Vagina (tissue), 2 donors: ENCODE data around the gene CTBS. TPM values are rescaled to one million over a fixed set of nuclear protein-coding genes. Genes with fewer than 3 reads are reported as not detected.

Experiments
- DNase-seq, 2 donors: peaks; one replicate each; pipeline ENCODE4 v3.0.0-alpha.2; 2017; ENCODE audit errors: extremely low spot score in 2 of 2
- H3K27ac ChIP-seq: fragments of 200-600 bp; sonication (generic); one replicate; pipeline ENCODE4 v1.5.1; 2019
- H3K27me3 ChIP-seq: fragments of 200-600 bp; sonication (generic); one replicate; pipeline ENCODE4 v1.5.1; 2019
- H3K36me3 ChIP-seq, 2 donors: fragments of 200-600 bp; sonication (generic); one replicate each; pipeline ENCODE4 v1.5.1; 2017 to 2019
- H3K4me1 ChIP-seq: fragments of 200-600 bp; sonication (generic); one replicate; pipeline ENCODE4 v1.5.1; 2019
- H3K4me3 ChIP-seq, 2 donors: fragments of 200-600 bp; sonication (generic); 1 replicate in 1 of 2; 2 replicates in 1 of 2; pipeline ENCODE4 v1.5.1; 2016 to 2019
- H3K9me3 ChIP-seq: fragments of 200-600 bp; sonication (generic); one replicate; pipeline ENCODE4 v1.5.1; 2019
- POLR2A ChIP-seq, 2 donors: fragments of 450-650 bp; IDR thresholded peaks; one replicate each; pipeline ENCODE4 v1.6.1; 2017; ENCODE audit warnings: antibody characterized with exemption in 2 of 2, mild to moderate bottlenecking in 2 of 2, moderate library complexity in 2 of 2
- POLR2AphosphoS5 ChIP-seq, 2 donors: sonication (generic); formaldehyde crosslinking; IDR thresholded peaks; one replicate each; pipeline ENCODE4 v1.9.0; 2017; ENCODE audit warnings: antibody characterized with exemption in 2 of 2, mild to moderate bottlenecking in 2 of 2, low read depth in 1 of 2; ENCODE audit not compliant: insufficient read depth in 1 of 2
- intact Hi-C: fragments of 100-400 bp; cut with DNase I; formaldehyde crosslinking; loops from one replicate; pipeline ENCODE4 v1.15.1; 2023
- total RNA-seq: library from RNA; depleted of rRNA; stranded (reverse); fragments of >200 nt; gene quantifications from one replicate; pipeline ENCODE4 v1.2.3, GENCODE V29; 2016
- TF ChIP-seq, protein P1 (sequence below), 3 experiments: fragments of 450-650 bp in 2 of 3; fragments of 200-600 bp in 1 of 3; sonication (generic) in 1 of 3; IDR thresholded peaks; one replicate each; pipeline ENCODE4 v1.5.1; 2017 to 2019; ENCODE audit warnings: antibody characterized with exemption in 3 of 3, mild to moderate bottlenecking in 2 of 3, moderate library complexity in 2 of 3

Gene CTBS
- total RNA-seq, result 9.3 TPM

DNA sequence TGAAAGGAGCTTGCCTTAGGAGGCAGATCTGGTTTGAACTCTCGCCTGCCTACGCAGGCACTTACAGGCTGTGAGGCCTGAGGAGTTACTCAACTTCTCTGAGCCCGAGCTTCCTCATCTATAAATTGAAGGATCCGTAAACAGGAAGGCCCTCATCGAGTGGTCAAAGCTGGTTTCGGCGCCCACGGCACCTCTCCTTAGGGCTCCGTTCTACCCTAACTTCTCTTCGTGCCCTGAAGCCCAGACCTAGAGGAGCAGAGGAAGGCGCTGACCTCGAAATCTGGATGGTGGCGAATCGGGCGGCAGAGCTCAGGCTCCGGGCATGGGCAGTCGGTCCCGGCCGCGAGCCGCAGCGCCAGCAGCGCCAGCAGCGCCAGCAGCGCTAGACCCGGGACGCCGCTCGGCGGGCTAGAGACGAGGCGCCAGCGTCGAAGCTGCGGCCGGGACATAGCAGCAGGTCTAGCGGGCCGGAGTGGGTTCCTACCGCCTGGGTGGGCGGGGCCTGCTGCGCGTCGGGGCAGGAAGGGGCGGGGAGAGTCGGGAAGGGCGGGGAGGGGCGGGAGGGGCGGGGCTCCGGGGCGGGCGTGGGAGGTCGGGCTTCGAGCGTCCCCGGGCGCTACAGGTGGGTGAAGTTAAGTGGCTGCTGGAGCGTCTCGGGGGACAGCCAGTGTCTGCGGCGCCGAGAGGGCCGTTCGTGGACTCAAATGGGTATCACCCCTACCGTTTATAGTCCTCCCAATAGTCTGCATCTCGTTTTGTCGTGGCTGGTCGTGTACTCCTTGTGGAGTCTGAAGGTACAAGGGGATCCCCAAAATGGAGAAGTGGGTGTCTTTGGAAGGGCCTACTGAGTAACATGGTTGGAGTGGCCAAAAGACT is at the start of gene CTBS:
Gene CTBS (minus strand): TSS at position 474 of the 876 bp plus-strand sequence. CDS start 25 bp downstream, at position 449.
- TF ChIP-seq, protein P1, sequence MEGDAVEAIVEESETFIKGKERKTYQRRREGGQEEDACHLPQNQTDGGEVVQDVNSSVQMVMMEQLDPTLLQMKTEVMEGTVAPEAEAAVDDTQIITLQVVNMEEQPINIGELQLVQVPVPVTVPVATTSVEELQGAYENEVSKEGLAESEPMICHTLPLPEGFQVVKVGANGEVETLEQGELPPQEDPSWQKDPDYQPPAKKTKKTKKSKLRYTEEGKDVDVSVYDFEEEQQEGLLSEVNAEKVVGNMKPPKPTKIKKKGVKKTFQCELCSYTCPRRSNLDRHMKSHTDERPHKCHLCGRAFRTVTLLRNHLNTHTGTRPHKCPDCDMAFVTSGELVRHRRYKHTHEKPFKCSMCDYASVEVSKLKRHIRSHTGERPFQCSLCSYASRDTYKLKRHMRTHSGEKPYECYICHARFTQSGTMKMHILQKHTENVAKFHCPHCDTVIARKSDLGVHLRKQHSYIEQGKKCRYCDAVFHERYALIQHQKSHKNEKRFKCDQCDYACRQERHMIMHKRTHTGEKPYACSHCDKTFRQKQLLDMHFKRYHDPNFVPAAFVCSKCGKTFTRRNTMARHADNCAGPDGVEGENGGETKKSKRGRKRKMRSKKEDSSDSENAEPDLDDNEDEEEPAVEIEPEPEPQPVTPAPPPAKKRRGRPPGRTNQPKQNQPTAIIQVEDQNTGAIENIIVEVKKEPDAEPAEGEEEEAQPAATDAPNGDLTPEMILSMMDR (IDR thresholded peaks at IDR 0.05), result no peak
- peak in 1 of 2 donors; percentile 72 for TF ChIP-seq POLR2A (IDR thresholded peaks at IDR 0.05)
- peak in 1 of 2 donors; percentile 94 for TF ChIP-seq POLR2AphosphoS5 (IDR thresholded peaks at IDR 0.05; ENCODE audit: insufficient read depth in 1 of 2, low read depth in 1 of 2)
- intact Hi-C loops, result no loop called here
- H3K4me1 ChIP-seq, result peaks cover 30% of the 10 kb centered on the region
- DNase-seq, result no peak
- H3K27me3 ChIP-seq, result no peaks in the 10 kb centered on the region
- peak within 1 kb of the TSS; percentile 63 for H3K4me3 ChIP-seq
- no peaks in the 10 kb centered on the region for H3K36me3 ChIP-seq
- H3K27ac ChIP-seq, result peak within 1 kb of the TSS; percentile 96
- H3K9me3 ChIP-seq, result no peaks in the 10 kb centered on the region

DNA sequence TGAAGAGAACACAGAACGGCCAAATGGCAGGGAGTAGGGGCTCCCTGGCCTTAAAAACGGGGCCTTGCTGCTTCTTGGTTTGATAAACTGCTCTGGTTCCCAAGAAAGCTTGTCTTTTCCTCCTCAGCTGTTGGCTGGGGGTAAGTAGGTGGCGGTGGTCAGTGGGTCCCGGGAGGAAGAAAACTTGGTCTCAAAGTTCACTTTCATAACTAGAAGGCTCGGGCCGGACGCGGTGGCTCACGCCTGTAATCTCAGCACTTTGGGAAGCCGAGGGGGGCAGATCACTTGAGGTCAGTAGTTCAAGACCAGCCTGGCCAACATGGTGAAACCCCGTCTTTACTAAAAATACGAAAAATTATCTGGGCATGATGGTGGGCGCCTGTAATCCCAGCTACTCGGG is 47.3 kb upstream of the CTBS start:
- Histone ChIP-seq H3K4me1 (peaks cover 10% of the 10 kb centered on the region), H3K36me3 (no peaks in the 10 kb centered on the region), H3K4me3 (no peak overlapping the region), H3K9me3 (no peaks in the 10 kb centered on the region), H3K27me3 (no peaks in the 10 kb centered on the region), H3K27ac (no peak overlapping the region)
- intact Hi-C loops, result loop anchor here (10.0 kb wide), 1 partner anchor 177 kb away; no protein-coding TSS in a partner anchor
- TF ChIP-seq POLR2AphosphoS5 (IDR thresholded peaks at IDR 0.05; ENCODE audit: insufficient read depth in 1 of 2, low read depth in 1 of 2), result no peak
- TF ChIP-seq, protein P1 (IDR thresholded peaks at IDR 0.05), result no peak
- TF ChIP-seq POLR2A (IDR thresholded peaks at IDR 0.05), result no peak
- DNase-seq, result peak in 1 of 2 donors; percentile 79

DNA sequence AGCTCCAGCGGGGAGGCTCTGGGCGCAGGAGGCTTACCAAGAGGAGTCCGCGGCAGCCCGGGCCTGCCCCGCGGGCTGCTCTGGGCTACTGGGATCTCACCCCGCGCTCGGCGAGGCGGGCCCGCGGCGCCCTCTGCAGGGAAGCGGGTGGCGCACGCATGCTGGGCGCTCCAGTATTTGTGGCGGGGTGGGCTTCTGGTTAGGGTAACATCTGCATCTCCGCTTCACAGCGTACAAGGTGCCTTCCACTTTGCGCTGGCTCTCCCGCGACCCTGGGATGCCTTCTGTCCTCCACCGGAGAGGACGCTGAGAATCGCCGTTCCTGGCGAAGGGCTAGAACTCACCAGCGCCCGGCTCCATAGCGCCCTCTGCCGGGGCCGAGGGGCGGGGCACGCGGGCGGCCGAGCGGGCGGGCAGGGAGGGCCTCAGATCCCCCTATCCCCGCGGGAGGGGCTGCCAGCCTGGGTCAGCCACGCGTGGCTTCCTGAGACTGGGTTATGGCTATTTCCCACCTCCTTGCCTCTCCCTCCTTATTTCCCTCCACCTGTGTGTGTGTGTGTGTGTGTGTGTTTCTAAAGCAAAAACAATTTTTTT is 46.6 kb upstream of the CTBS start:
- intact Hi-C loops, result loop anchor here (10.0 kb wide), 1 partner anchor 176 kb away; no protein-coding TSS in a partner anchor

DNA sequence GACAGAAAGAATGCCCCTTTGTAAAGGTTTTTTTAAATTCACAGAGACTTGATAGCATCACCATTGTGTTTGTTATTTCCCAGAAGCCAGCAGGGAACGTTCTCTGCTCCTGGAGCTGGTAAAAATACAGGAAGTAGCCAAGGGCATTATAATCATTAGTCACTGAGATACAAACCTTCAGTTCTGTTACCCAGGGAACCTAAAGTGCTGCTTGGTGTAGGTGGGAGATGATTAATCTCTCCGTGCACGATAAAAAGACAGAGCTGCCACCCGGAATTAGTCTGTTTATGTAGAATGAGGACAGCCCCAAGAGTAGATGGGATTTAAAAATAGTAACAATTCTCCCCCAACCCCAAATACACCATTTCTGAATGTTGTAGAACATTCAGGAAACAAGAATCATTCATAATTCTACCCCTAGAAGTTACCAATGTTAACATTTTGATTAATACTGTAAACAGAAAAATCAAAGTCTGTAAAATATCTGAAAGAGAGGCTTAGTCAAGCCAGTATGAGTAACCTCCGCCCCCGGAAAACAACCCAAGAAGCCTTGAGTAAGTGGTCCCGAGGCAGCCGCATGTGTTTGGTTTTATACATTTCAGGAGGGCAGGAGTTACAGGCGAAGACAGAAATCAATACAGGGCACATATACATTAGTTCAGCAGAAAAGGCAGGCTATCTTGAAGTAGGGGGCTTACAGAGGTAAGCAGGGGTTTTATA is 45.3 kb upstream of the CTBS start:
- no peaks in the 10 kb centered on the region for H3K9me3 ChIP-seq
- H3K36me3 ChIP-seq, result no peaks in the 10 kb centered on the region
- no peak overlapping the region for H3K4me3 ChIP-seq
- TF ChIP-seq POLR2AphosphoS5 (IDR thresholded peaks at IDR 0.05; ENCODE audit: insufficient read depth in 1 of 2, low read depth in 1 of 2), result peak in 1 of 2 donors; percentile 28
- TF ChIP-seq, protein P1 (IDR thresholded peaks at IDR 0.05), result no peak
- DNase-seq, result peak in 1 of 2 donors; percentile 34
- no peak overlapping the region for H3K27ac ChIP-seq
- intact Hi-C loops, result loop anchor here (10.0 kb wide), 2 partner anchors 175 to 495 kb away; no protein-coding TSS in a partner anchor
- no peaks in the 10 kb centered on the region for H3K27me3 ChIP-seq
- H3K4me1 ChIP-seq, result peaks cover 10% of the 10 kb centered on the region

More for the DNA sequence above, 46.6 kb upstream of the CTBS start:
- peaks cover 10% of the 10 kb centered on the region for H3K4me1 ChIP-seq
- H3K9me3 ChIP-seq, result no peaks in the 10 kb centered on the region
- TF ChIP-seq POLR2AphosphoS5 (IDR thresholded peaks at IDR 0.05; ENCODE audit: insufficient read depth in 1 of 2, low read depth in 1 of 2) (peak in 1 of 2 donors; percentile 51), POLR2A (IDR thresholded peaks at IDR 0.05) (no peak)
- TF ChIP-seq, protein P1 (IDR thresholded peaks at IDR 0.05), result peak; percentile 40 to 93 (median 68)
- no peaks in the 10 kb centered on the region for H3K27me3 ChIP-seq
- peak overlapping the region; percentile 49 to 52 for H3K4me3 ChIP-seq
- DNase-seq, result peak in 1 of 2 donors; percentile 82
- no peaks in the 10 kb centered on the region for H3K36me3 ChIP-seq
- peak overlapping the region; percentile 46 for H3K27ac ChIP-seq
